HG03571 (cell line): ENCODE measurements around the gene IQCC.

Experiments
- ATAC-seq: cut with Tn5 transposase; IDR thresholded peaks from one replicate; pipeline ENCODE4 v1.9.1; 2021; ENCODE audit not compliant: unreplicated experiment

Gene IQCC

GRCh38 chr1:32255072-32256071 lies 49.9 kb downstream of the IQCC start:
- ATAC-seq, result no peak

DNA sequence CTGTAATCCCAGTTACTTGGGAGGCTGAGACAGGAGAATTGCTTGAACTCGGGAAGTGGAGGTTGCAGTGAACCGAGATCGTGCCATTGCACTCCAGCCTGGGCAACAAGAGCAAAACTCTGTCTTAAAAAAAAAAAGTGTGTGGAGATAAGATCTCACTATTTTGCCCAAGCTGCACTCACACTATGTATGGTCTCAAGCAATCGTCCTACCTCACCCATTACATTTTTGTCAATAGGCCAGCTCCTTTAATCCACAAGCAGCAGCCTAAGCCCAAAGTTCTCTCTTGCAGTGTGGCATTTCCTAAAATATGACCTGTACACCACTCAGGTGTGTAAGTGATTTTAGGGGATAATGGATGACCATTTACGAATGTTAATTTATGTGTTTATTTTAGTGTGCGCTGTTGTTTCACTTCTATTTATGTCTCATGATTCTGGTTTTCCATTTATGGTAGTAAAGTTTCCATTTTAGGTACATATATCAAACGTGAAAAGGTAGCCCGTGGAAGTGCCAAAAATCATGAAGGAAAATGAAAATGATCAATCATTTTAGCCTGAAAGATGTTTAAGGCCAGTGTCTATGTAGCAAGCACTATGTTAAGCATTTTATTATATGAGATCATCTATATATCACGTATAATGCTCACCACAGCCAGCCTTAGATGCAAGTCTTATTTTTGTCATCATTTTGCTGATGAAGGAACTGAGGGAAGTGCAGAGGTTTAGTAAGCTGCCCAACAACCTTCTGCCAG lies 51.2 kb downstream of the IQCC start:
- no peak for ATAC-seq

DNA sequence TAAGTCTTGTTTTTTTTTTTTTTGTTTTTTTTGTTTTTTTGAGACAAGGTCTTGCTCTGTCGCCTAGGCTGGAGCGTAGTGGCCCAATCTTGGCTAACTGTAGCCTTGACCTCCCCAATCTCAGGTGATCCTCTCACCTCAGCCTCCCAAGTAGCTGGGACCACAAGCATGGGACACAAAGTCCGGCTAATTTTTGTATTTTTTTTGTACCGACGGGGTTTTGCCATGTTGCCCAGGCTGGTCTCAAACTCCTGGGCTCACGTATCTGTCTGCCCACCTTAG lies 51.7 kb downstream of the IQCC start:
- no peak for ATAC-seq
